ENCODE measurements around the gene NDRG3.
A peak's percentile ranks its signal among the peaks of the same experiment; 100 is the strongest.
"Not testable (repeated sequence)": the region's sequence is repeated elsewhere in the genome, so short reads cannot be mapped to it uniquely, and the experiment has no call there.

The NDRG3 gene

DNA sequence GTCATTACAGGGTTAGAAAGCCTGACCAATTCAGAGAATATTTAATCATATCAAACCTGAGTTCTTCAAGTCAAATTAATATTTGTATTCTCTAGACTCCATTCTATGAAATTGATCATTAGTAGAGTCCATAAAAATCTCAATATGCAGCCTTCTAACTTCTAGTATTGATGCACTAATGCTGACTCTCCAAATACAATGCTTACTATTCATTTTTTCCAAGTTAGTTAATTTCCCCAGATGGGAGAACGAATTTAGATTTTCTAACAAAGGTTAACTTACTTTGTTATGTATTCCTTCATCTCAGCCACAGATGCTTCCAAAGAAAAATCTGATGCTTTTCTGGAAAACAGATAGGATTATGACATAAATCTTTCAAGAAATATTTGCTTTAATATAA lies 12.4 kb upstream of the NDRG3 start:
- no peak for DNase-seq

DNA sequence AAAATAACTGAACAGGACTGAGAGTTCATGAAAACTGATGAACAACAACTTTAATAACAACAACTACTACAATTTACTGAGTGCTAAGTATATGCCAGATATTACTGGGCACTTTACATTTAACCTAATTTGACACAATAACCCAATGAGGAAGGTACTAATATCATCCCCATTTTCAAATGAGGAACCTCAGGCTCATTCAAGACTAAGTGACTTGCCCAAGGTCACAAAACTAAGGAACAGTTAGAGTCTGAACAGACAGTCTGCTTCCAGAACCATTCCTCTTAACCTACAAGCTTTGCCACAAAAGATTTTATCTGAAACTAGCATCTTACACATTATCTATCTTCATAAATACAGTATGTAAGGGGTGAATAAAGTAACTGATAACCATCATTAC lies 10.6 kb upstream of the NDRG3 start:
- DNase-seq, result no peak

DNA sequence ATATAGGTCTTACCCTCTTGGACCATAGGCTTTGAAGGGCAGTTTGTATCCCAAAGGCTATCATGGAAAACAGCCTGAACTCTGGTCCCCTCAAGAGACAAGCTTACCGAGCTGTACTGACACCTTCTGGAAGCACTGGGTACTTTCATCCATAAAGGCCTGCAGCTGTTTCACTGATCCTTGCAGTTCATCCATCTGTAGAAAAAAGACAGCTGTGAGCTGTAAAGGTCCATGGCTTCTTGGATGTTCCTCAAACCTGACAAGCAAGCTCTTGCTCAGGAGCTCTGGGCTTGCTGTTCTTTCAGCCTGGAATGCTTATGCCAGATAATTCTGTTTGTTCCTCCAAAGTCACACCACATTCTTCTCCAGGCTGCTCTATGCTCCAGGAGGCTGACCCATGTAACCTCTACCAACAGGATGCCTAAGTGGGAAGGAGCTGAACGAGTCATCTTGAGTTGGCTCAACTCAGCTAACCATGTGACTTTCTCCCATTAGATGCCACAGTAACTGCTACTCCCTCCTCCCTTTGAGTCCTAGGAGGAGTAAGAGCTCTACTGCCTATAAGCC lies 8.8 kb upstream of the NDRG3 start:
- DNase-seq, result no peak

DNA sequence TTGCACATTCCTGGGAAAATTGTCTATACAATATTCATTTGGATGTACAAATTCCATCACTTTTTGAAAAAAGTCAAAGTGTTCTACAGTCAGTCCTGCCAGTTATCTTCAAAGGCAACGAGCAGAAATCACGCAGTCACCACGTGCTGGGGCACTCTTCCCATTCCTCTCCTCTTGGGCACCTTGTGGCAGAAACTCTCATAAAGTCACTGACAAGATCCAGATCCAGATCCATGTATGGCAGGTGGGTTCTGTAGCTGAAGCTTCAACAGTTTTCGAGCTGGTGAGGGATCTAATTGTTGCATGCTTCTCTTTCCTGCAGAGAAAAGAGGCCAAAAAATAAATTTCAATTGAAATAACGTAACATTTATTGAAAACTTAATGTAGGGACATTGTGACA lies 6.7 kb upstream of the NDRG3 start:
- DNase-seq, result no peak

DNA sequence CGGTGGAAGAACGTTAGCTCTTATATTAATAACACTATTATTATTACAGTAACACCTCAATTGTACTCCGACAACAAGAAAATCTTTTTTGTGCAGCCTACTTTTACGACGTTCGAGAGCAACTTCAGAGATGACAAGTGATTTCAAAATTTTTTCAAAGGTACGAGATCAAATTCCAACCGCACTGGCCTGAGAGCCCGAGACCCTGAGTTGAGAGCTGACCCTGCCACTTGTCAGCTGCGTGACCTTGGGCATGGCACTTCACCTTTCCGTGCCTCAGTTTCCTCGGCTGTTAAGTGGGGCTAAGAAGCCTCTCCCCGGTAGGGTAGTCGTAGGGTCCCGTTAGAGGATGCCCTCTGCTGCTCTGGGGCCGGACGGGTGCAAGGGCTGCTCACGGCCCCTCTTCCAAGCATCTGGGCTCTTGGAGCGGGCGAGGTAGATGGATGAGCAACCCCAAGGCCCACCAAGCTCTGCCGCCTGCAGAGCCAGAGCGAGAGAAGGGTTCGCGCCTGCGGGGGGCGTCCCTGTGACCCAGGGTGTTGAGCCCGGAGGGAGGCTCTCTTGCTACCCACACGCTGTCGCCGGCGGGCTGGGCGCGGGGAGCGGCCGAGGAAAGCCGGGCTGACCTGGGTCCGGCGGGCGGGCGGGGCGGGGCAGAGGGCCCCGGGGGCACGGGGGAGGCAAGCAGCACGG lies 510 bp downstream of the NDRG3 start:
- peak; percentile 37 for DNase-seq

DNA sequence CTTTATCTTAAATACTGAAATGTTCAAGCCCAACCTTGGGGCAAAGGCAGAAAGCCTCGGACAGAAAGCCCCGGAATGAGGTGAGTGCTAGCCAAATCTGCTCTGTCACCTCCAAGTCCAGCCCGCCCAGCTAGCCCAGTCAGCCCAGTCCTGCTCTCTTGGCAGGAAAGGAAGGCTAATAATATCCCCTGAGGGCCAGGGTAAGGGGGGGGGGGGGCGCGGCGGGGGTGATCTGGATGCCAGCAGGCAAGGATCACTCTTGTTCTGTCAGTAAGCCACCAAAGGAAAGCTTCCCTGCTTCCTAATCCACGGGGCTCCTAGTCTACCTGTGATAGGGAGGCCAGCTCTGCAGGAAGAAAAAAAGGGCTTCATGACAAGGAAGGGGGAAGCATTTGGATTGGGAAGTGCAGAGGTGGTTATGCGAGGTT lies 1.1 kb downstream of the NDRG3 start:
- DNase-seq, result no peak

DNA sequence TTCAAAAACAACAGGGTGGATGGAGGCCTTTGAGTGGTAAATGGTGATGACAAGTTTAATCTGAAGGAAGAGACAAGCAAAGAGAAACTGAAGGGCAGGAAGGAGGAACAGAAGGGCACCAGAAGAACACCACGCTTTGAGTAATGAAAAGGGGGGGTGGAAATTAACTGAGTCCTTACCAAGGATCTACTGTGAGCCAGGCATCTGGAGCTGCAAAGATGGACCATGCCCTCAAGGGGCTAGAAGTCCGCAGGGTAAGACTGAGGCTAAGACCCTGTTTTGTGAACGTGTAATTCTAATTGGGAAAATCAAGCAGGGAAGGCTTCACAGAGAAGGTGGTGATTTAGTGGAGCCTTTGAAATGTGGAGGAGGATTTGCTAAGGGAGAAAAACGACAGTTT lies 1.6 kb downstream of the NDRG3 start:
- DNase-seq, result no peak

DNA sequence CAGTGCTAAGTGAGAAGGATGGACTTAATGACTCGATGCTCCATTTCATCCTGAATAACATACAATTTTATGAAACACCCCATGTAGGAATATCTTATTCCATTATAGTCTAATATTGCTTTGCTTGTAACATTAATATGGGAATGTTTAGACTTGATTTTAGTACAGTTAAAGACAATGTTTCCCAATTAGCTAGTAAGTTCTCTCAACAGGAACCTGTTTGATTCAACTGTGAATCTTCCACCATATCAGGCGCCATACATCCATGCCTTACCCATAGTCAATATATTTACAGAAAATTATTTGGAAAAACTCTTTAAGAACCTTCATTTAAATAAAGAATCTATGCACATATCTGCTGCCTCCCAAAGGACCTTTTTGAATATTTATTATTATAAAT lies 3.3 kb downstream of the NDRG3 start:
- DNase-seq, result no peak

DNA sequence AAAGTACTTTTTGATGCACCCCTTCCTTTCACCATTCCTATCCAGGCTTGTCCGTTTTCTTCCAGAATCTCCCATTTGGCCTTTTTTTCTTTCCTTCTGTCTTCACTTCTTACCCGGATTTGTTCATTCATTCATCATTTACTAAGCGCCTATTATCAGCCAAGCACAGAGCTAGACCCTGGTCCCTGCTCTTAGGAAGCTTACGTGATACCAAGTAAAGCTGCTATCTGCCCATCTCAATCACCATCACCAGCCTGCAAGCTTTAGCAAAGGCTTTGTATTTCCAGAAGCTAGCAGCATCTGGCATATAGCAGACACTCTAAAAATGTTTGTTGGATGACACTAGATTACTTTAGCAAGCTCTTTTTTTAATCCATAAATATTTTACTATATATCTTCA lies 4.8 kb downstream of the NDRG3 start:
- no peak for DNase-seq

DNA sequence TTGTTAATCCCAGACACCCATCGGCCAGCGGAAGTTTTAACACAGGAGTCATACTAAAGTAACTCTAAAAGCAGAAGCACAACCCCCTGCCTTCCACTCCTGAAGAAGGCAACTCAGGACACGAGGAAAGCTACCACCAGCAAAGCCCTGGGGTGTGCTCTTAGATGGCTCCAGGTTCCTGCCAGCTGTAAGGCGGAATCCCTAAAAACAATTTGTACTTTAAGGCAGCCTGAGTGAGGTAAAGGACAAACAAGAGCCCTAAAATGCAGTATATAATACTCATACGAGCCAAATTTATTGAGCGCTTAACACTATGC lies 8.7 kb downstream of the NDRG3 start:
- no peak for DNase-seq

DNA sequence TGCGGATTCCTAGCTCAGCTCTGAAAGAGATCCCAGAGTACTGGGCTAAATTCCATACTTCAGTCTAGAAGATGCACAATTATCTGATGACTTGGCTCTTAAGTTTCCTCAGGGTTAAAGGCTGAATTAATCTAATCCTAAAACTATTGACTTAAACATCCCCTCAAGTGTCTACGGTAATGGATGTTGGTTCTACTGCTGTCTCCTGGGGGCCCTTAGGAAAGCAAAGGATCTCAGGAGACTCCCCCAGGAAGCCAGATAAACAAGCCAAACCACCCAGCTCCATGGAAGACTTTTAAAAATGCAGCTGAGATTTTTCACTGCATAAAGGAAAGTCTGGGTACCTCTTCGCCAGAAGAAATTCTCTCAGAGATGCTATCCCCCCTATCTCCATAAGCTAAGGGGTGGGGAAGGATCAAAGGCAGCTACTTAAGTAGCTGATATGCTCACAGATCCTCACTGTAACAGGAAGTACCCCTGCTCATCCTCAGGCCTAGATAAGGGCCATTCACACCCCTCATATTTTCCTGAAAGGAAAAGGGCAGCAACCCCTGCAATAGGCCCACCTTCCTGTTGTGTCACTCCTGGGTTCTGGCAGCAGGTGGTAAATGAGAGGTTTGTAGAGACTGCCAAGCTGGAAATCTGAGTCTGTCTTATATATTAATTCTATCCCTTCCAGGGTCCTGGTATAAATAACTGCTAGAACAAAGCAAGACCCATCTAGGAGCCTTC lies 9.3 kb downstream of the NDRG3 start:
- DNase-seq, result no peak

DNA sequence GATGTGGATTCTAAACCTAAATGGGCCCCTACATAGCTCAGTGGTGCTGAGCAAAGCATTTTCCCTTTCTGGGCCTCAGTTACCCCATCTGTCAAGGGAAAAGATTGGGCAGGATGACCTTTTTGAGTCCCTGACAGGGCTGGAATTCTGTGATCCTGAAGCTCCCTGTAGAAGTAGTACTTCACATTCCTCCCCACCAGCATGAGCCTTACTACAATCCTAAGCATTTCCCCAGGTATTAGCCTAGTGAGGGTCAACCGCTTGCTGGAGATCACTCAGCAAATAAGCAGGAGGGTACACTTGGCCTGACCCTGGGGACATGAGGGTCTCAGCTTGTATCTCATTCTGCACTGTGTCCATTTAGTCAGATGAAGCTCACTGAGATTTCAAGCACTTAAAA lies 13.4 kb downstream of the NDRG3 start:
- no peak for DNase-seq

DNA sequence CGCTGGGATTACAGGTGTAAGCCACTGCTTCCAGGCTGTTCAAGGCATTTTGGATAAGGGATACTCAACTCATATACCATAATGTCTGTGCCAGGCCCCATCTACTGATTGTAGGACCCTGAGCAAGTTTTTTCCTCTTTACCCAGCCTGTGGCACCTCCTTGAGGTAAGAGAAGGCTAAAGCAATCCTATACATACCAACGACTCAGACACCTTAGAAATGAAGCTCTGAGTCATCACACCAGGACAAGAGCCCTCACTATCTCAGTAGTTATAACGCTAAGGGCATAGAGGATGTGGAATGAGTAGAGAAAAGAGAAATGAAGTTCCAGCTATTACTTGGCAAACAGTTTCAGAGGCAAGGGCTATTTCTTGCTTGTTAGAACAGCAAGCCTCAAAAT lies 16.9 kb downstream of the NDRG3 start:
- DNase-seq, result no peak

DNA sequence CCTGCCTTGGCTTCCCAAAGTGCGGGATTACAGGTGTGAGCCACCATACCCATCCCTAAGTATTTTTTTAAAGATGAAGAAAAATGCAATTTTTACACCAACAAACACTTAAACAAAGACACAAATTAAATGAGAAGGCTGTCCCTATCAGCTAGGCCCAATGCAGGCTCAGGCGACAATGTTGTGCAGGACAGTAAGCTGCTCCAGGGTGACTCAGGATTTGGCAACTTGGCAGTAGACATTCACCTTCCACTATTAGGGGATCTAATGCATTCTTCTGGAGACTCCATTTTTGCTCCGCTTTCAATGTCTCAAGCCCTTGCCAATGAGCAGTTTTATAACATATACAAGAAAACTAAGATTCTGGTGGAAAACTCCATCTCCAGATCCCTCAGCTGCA lies 19.7 kb downstream of the NDRG3 start:
- DNase-seq, result no peak

DNA sequence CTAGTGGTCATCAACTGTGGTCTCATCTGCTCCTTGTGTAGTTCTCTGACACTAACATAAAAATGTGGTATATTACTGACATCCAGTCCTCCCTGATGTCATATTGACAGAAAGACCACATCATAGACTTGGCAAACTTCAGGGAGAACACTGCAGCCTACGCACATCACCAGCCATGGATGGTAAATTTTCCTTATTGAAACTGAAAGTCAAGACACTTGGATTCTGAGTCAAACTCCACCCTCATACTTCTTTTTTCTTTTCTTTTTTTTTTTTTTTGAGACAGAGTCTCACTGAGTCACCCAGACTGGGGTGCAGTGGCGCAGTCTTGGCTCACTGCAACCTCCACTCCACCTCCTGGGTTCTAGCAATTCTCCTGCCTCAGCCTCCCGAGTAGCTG lies 25.4 kb downstream of the NDRG3 start:
- DNase-seq, result peak; percentile 5

DNA sequence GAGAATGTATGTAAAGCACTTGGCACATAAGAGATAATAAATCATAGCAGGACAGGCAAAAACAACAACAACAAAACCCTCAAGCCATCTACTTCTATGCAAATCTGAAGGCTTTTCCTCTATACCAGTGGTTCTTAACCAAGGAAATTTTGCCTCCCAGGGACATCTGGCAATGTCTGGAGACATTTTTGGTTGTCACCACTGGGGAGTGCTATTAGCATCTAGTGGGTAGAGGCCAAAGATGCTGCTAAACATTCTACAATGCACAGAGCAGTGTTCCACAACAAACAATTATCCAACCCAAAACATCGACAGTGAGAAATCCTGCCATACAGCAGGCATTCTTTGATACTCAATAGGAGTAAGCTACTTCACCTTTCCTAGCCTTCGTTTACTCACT lies 28.2 kb downstream of the NDRG3 start:
- DNase-seq, result no peak

DNA sequence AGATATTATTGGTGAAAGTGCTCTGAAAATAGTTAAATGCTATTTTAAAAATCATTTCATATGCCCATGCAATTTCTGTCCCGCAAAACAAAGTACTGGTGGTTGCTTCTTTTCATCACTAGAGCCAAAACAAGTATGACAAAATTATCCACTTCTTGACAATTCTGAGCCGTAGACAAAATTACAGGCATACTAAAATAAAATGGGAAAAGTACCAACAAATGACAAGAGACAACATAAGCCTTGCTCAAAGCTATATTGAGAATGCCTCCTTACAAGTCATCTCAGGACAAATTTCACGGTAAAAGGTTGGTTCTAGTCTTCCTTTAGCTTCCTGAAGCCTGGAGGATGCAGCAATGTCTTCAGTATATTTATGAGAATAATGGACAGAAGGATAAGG lies 28.9 kb downstream of the NDRG3 start:
- DNase-seq, result no peak

DNA sequence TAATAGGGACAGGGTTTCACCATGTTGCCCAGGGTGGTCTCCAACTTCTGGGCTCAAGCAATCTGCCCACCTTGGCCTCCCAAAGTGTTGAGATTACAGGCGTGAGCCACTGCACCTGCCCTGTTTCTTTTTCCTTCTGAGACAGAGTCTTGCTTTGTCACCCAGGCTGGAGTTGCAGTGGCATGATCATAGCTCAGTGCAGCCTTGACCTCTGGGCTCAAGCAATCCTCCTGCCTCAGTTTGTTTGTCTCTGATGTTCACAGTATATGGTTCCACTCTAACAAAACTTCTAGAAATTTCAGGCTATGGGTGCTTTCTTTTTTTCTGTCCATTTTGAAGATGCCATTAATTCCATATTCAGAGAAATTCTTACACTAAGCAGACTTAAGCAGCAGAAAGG lies 33.1 kb downstream of the NDRG3 start:
- no peak for DNase-seq

DNA sequence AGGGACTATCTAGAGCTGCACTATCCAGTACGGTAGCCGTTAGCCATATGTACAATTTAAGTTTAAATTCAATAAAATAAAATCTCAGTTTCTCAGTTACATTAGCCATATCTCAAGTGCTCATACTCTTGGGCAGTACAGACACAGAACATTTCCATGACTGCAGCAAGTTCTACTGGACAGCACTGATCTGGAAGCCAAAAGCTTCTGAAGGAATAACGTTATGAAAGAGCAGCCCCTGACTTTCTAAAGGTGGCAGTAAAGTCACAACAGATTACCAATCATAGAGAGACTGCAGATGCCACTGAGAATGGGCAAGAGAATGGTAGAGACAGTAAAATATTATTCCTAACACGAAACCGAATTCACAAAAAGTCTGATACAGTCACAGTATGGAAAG lies 36.8 kb downstream of the NDRG3 start:
- no peak for DNase-seq

DNA sequence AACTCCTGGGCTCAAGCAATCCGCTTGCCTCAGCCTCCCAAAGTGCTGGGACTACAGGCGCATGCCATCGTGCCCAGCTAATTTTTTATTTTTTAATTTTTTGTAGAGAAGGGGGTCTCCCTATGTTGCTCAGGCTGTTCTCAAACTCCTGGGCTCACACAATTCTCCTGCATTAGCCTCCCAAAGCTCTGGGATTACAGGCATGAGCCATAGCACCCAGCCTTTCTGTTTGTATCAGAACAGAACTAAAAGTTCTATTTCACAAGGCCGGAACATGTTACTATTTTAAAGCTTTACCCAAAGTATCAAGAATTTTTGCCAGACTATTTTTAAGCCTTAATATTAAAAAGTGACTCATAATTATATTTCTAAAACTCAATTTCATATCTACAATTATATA lies 42.4 kb downstream of the NDRG3 start:
- DNase-seq, result no peak

DNA sequence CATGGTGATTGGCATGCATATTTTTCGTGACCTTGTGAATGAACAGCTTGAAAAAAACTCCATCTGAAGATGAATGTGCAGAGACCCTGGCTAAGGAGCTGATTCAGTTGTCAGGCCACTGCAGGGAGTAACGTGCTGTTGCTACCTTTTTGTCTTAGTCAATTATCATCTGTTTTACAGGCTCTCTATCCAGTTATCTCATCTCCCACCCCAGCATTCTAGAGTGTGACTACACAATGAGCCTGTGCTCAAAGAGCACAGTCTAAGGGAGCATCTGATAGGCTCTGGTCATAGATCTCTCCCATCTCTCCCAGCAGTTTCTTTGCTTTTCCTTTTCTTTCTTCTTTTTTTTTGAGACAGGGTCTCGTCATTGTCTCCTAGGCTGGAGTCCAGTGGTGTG lies 45.5 kb downstream of the NDRG3 start:
- no peak for DNase-seq

DNA sequence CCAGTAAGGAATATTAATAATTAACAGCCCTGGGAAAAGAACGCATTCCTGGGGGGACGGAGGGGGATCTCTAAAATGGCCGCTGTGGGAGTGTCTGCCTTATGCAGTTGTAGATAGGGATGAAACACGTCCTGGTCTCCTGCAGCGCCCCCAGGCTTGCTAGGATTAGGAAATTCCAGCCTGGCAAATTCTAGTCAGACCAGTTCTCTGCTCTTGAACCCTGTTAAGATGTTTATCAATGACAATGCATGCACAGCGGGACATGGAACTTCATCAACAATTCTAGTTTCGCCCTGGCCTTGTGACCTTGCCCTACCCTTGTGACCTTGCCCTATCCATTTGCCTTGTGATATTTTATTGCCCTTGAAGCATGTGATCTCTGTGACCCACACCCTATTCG lies 50.4 kb downstream of the NDRG3 start:
- not testable (repeated sequence) for DNase-seq

DNA sequence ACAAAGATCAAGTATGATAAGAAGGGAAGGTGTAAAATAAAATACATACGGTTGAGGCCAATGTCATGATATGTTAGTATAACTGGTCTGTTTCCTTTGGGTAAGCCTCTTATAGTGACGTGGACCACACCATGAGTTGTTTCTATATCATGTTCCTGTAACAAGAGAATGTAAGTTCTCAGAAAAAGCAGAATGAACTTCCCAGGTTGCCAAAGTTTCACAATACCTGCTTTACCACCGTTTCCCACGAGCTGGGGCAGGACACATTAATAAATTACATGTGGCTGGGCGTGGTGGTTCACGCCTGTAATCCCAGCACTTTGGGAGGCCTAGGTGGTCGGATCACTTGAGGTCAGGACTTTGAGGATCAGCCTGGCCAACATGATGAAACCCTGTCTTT lies 57.3 kb downstream of the NDRG3 start:
- no peak for DNase-seq

DNA sequence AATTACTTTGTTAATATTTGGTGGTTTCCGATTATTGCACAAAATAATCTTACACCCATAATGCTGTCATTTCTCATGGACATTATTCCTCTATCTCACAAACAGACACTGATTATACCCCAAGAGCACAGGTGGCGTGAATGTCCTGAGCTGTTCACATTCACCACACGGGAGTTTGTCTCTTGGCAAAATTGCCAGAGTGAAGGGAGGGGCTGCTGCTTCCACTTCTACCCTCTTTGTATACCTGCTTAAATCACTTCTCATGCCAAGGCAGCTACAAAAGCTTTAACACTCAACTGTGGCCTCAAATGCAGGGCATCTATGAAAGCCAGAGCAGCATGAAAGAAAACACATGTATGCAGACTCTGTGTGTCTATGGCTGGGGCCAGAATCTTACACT lies 58.0 kb downstream of the NDRG3 start:
- DNase-seq, result no peak

DNA sequence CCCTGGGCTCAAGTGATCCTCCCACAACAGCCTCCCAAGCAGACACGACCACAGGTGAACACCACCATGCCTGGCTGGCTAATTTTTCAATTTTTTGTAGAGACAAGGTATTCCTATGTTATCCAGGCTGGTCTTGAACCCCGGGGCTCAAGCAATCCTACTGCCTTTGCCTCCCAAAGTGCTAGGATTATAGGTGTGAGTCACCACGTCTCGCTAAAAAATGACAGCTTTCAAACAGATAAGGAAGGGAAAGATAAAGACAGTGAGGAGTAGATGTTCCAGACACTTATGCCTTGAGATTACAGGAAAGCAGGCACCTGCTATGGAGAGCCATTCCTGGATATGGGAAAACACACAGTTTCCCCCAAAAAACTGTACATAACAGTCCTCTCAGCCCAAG lies 58.9 kb downstream of the NDRG3 start:
- DNase-seq, result no peak

All from stimulated activated CD4-positive, alpha-beta T cell treated with anti-CD3 and anti-CD28 coated beads, Interleukin-4, amount 100 ng/mL, for 1 hour (primary cell).